H9 (cell line): Measurements from ENCODE around the gene RITA1. TPM values are rescaled to one million over a fixed set of nuclear protein-coding genes. Genes with fewer than 3 reads are reported as not detected.

Experiments
- DNase-seq: peaks from one replicate; pipeline ENCODE4 v3.0.0-alpha.2; 2017
- H2AFZ ChIP-seq: one replicate; pipeline ENCODE4 v1.6.1; 2013; ENCODE audit warnings: mild to moderate bottlenecking, low read length, control low read depth, moderate library complexity
- H2AK5ac ChIP-seq: 2 replicates; pipeline ENCODE4 v1.6.1; 2013; ENCODE audit warnings: low read length, control low read depth, mixed read lengths; ENCODE audit not compliant: insufficient read length
- H2BK120ac ChIP-seq: one replicate; pipeline ENCODE4 v1.6.1; 2013; ENCODE audit warnings: low read depth, mild to moderate bottlenecking, low read length, control low read depth, inconsistent platforms; ENCODE audit not compliant: poor library complexity, severe bottlenecking
- H2BK12ac ChIP-seq: 2 replicates; pipeline ENCODE4 v1.6.1; 2013; ENCODE audit warnings: low read length, control low read depth, mixed read lengths, low read depth; ENCODE audit not compliant: insufficient read length
- H2BK15ac ChIP-seq: 2 replicates; pipeline ENCODE4 v1.6.1; 2013; ENCODE audit warnings: low read depth, low read length, control low read depth
- H2BK20ac ChIP-seq: one replicate; pipeline ENCODE4 v1.6.1; 2013; ENCODE audit warnings: low read depth, mild to moderate bottlenecking, low read length, control low read depth, inconsistent platforms; ENCODE audit not compliant: poor library complexity, severe bottlenecking
- H2BK5ac ChIP-seq: 2 replicates; pipeline ENCODE4 v1.6.1; 2013; ENCODE audit warnings: low read length, control low read depth, mixed read lengths; ENCODE audit not compliant: insufficient read length
- H3K14ac ChIP-seq: 2 replicates; pipeline ENCODE4 v1.6.1; 2013; ENCODE audit warnings: low read length, control low read depth; ENCODE audit not compliant: insufficient read depth
- H3K18ac ChIP-seq: 2 replicates; pipeline ENCODE4 v1.6.1; 2013; ENCODE audit warnings: low read depth, mild to moderate bottlenecking, mixed read lengths, low read length, control low read depth; ENCODE audit not compliant: insufficient read length
- H3K23ac ChIP-seq: 2 replicates; pipeline ENCODE4 v1.6.1; 2013; ENCODE audit warnings: low read length, control low read depth, mixed read lengths, low read depth; ENCODE audit not compliant: insufficient read length
- H3K23me2 ChIP-seq: 2 replicates; pipeline ENCODE4 v1.6.1; 2013; ENCODE audit warnings: low read depth, mild to moderate bottlenecking, mixed read lengths, low read length, control low read depth; ENCODE audit not compliant: insufficient read length, poor library complexity, severe bottlenecking
- H3K27ac ChIP-seq: 2 replicates; pipeline ENCODE4 v1.5.1; 2013; ENCODE audit warnings: low read length, control low read depth, mixed read lengths, low read depth; ENCODE audit not compliant: insufficient read length
- H3K27me3 ChIP-seq: 2 replicates; pipeline ENCODE4 v1.6.1; 2013; ENCODE audit warnings: low read length, control low read depth, inconsistent platforms; ENCODE audit not compliant: insufficient read depth
- H3K4ac ChIP-seq: 2 replicates; pipeline ENCODE4 v1.6.1; 2013; ENCODE audit warnings: low read depth, mild to moderate bottlenecking, control low read depth, inconsistent platforms, low read length, moderate library complexity
- H3K4me1 ChIP-seq: 2 replicates; pipeline ENCODE4 v1.6.1; 2013; ENCODE audit warnings: low read length, control low read depth, inconsistent platforms; ENCODE audit not compliant: insufficient read depth
- H3K4me2 ChIP-seq: 2 replicates; pipeline ENCODE4 v1.6.1; 2013; ENCODE audit warnings: low read length, control low read depth, mixed read lengths; ENCODE audit not compliant: insufficient read length, insufficient read depth
- H3K56ac ChIP-seq: 2 replicates; pipeline ENCODE4 v1.6.1; 2013; ENCODE audit warnings: low read depth, mild to moderate bottlenecking, mixed read lengths, low read length, control low read depth; ENCODE audit not compliant: insufficient read length
- H3K79me1 ChIP-seq: 2 replicates; pipeline ENCODE4 v1.6.1; 2013; ENCODE audit warnings: low read depth, mild to moderate bottlenecking, moderate library complexity, low read length, control low read depth, inconsistent platforms; ENCODE audit not compliant: insufficient read depth, poor library complexity, severe bottlenecking
- H3K79me2 ChIP-seq: 2 replicates; pipeline ENCODE4 v1.6.1; 2013; ENCODE audit warnings: low read length, control low read depth, inconsistent platforms; ENCODE audit not compliant: insufficient read depth
- H3K9ac ChIP-seq: 2 replicates; pipeline ENCODE4 v1.6.1; 2013; ENCODE audit warnings: low read length, control low read depth, mixed read lengths; ENCODE audit not compliant: insufficient read length; ENCODE audit errors: extremely low read depth
- H3K9me3 ChIP-seq: one replicate; pipeline ENCODE4 v1.6.1; 2013; ENCODE audit warnings: low read depth, low read length, inconsistent platforms; ENCODE audit not compliant: control insufficient read depth
- H3T11ph ChIP-seq: one replicate; pipeline ENCODE4 v1.6.1; 2013; ENCODE audit warnings: mild to moderate bottlenecking, low read length, control low read depth, inconsistent platforms
- H4K20me1 ChIP-seq: one replicate; pipeline ENCODE4 v1.6.1; 2013; ENCODE audit not compliant: control insufficient read depth, insufficient read length, insufficient read depth
- H4K5ac ChIP-seq: 2 replicates; pipeline ENCODE4 v1.6.1; 2013; ENCODE audit warnings: low read depth, mild to moderate bottlenecking, mixed read lengths, low read length, control low read depth; ENCODE audit not compliant: insufficient read length
- H4K8ac ChIP-seq: replicated peaks from 2 replicates; pipeline ENCODE4 v1.6.1; 2013; ENCODE audit warnings: low read length, control low read depth, mixed read lengths, low read depth; ENCODE audit not compliant: insufficient read length
- H4K91ac ChIP-seq: 2 replicates; pipeline ENCODE4 v1.6.1; 2013; ENCODE audit warnings: low read depth, mild to moderate bottlenecking, moderate library complexity, mixed read lengths, low read length, control low read depth; ENCODE audit not compliant: insufficient read length
- H3K27ac Mint-ChIP-seq, 3 experiments: 2 replicates in 2 of 3; 3 replicates in 1 of 3; pipeline ENCODE4 v1.8.0; 2020 to 2021; ENCODE audit warnings: mixed read lengths in 3 of 3, mild to moderate bottlenecking in 1 of 3, moderate library complexity in 1 of 3
- H3K27me3 Mint-ChIP-seq: 2 replicates; pipeline ENCODE4 v1.8.0; 2021; ENCODE audit warnings: low read depth, mild to moderate bottlenecking, moderate library complexity, mixed read lengths
- H3K36me3 Mint-ChIP-seq, 3 experiments: 2 replicates in 2 of 3; 3 replicates in 1 of 3; pipeline ENCODE4 v1.8.0; 2020 to 2021; ENCODE audit warnings: low read depth in 3 of 3, mixed read lengths in 3 of 3; ENCODE audit not compliant: insufficient read depth in 1 of 3
- H3K4me1 Mint-ChIP-seq, 2 experiments: 2 replicates each; pipeline ENCODE4 v1.8.0; 2020; ENCODE audit warnings: mixed read lengths in 2 of 2
- H3K4me3 Mint-ChIP-seq, 2 experiments: 2 replicates in 1 of 2; 3 replicates in 1 of 2; pipeline ENCODE4 v1.8.0; 2020 to 2021; ENCODE audit warnings: mild to moderate bottlenecking in 2 of 2, mixed read lengths in 2 of 2, moderate library complexity in 1 of 2
- H3K9me3 Mint-ChIP-seq, 2 experiments: 2 replicates in 1 of 2; 3 replicates in 1 of 2; pipeline ENCODE4 v1.8.0; 2020; ENCODE audit warnings: mild to moderate bottlenecking in 2 of 2, mixed read lengths in 2 of 2, moderate library complexity in 1 of 2
- WGBS: extraction: QIAGEN DNeasy Blood & Tissue Kit; methylation state at CpG from one replicate; pipeline ENCODE4 v1.1.7; 2013; ENCODE audit warnings: missing lambda C conversion rate, low lambda C conversion rate, mixed read lengths; ENCODE audit not compliant: insufficient read length; ENCODE audit errors: extremely low coverage; 5-methylcytosine and 5-hydroxymethylcytosine counted together
- total RNA-seq: library from RNA; stranded (reverse); gene quantifications from 2 replicates; pipeline ENCODE4 v1.2.1, GENCODE V29; 2021
- TF ChIP-seq, protein P1 (sequence below): fragments of 200-600 bp; sonication (generic); conservative IDR thresholded peaks from 3 replicates; pipeline ENCODE4 v1.8.0; 2021; ENCODE audit warnings: antibody characterized with exemption, mild to moderate bottlenecking

RITA1 gene
- total RNA-seq, 1 experiment from 2014 or later: 26.1 TPM

- Mint-ChIP-seq H3K36me3 (peaks cover 50 to 75% (median 71%) of the 10 kb centered on the region in 3 experiments; a peak in 6 of 7 replicates), H3K4me1 (no peaks in the 10 kb centered on the region), H3K27ac (no peak overlapping the region)
Measured at GRCh38 chr12:113179023-113179422, 6.5 kb upstream of the RITA1 start.

More at GRCh38 chr12:113179023-113179422, 6.5 kb upstream of the RITA1 start:
- H4K20me1 ChIP-seq: no peaks in the 10 kb centered on the region
- H3K9me3 ChIP-seq: no peaks in the 10 kb centered on the region
- no peaks in the 10 kb centered on the region for H3K27me3 ChIP-seq
- H3K27ac ChIP-seq: no peak overlapping the region
- no peak overlapping the region for H4K8ac ChIP-seq
- peaks cover 5% of the 10 kb centered on the region for H3K79me1 ChIP-seq
- H3K23ac ChIP-seq: no peak overlapping the region
- H3K27me3 Mint-ChIP-seq: no peaks in the 10 kb centered on the region
- no peak overlapping the region for H4K91ac ChIP-seq
- no peak for DNase-seq
- H2BK20ac ChIP-seq: no peak overlapping the region
- H2AFZ ChIP-seq: no peak overlapping the region
- H3K4ac ChIP-seq: no peak overlapping the region
- no peak overlapping the region for H2BK15ac ChIP-seq
- no peak overlapping the region for H4K5ac ChIP-seq
- WGBS: no CpG with 5 or more reads among the region's 14 CpGs
- no peak overlapping the region for H2BK5ac ChIP-seq
- no peak overlapping the region for H2BK12ac ChIP-seq
- no peaks in the 10 kb centered on the region for H3K23me2 ChIP-seq
- H3K4me1 ChIP-seq: no peaks in the 10 kb centered on the region
- peaks cover 8% of the 10 kb centered on the region; the same call in 1 of the 2 replicates for H3K79me2 ChIP-seq
- no peak overlapping the region for H3K56ac ChIP-seq
- TF ChIP-seq, protein P1, sequence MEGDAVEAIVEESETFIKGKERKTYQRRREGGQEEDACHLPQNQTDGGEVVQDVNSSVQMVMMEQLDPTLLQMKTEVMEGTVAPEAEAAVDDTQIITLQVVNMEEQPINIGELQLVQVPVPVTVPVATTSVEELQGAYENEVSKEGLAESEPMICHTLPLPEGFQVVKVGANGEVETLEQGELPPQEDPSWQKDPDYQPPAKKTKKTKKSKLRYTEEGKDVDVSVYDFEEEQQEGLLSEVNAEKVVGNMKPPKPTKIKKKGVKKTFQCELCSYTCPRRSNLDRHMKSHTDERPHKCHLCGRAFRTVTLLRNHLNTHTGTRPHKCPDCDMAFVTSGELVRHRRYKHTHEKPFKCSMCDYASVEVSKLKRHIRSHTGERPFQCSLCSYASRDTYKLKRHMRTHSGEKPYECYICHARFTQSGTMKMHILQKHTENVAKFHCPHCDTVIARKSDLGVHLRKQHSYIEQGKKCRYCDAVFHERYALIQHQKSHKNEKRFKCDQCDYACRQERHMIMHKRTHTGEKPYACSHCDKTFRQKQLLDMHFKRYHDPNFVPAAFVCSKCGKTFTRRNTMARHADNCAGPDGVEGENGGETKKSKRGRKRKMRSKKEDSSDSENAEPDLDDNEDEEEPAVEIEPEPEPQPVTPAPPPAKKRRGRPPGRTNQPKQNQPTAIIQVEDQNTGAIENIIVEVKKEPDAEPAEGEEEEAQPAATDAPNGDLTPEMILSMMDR: no peak
- H2AK5ac ChIP-seq: no peak overlapping the region
- H2BK120ac ChIP-seq: no peak overlapping the region
- no peak overlapping the region for H3T11ph ChIP-seq
- H3K9ac ChIP-seq: no peak overlapping the region
- H3K4me3 Mint-ChIP-seq: no peak overlapping the region
- H3K14ac ChIP-seq: no peak overlapping the region
- H3K18ac ChIP-seq: no peak overlapping the region
- no peak overlapping the region for H3K4me2 ChIP-seq
- no peaks in the 10 kb centered on the region for H3K9me3 Mint-ChIP-seq
